ENCODE results near the gene CASP5.

The CASP5 gene

GRCh38 chr11:104967534-104968354 is 55.2 kb downstream of the CASP5 start:
- DNase-seq, result no peak

GRCh38 chr11:104965735-104966134 is 57.2 kb downstream of the CASP5 start:
- DNase-seq, result no peak

- DNase-seq, result no peak
Observed at GRCh38 chr11:104964247-104964646, 58.7 kb downstream of the CASP5 start.

DNA sequence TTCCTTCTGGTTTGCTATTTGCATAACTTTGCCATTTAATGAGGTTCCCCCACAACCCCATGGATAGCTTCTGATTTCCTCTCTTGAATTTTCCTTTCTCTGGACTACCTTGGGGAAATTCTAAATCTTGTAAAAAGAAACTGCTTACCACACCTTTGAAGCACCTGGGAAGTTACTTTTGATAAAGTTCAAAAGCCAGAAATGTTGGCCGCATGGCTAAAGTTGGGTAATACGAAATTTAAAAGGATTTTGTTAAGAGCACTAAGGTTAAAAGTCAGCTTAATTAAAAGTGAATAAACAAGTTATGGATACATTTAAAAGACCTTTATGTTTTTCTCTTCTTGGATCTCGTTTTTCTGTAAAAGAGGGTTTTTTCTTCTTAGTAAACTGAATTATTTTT is 60.1 kb downstream of the CASP5 start:
- no peak for DNase-seq

DNA sequence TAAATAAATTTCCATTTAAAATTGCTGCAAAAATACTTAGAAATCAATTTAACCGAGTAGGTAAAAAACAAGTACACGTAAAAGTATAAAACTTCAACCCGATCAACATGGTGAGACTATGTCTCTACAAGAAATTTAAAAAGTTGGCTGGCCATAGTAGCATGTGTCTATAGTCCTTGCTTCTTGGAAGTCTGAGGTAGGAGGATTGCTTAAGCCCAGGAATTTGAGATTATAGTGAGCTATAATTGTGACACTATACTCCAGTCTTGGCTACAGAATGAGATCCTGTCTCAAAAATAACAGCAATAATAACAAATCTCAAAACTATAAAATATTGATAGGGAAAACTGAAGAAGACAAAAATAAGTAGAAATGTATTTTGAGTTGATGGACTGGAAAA is 65.7 kb downstream of the CASP5 start:
- no peak for DNase-seq

DNA sequence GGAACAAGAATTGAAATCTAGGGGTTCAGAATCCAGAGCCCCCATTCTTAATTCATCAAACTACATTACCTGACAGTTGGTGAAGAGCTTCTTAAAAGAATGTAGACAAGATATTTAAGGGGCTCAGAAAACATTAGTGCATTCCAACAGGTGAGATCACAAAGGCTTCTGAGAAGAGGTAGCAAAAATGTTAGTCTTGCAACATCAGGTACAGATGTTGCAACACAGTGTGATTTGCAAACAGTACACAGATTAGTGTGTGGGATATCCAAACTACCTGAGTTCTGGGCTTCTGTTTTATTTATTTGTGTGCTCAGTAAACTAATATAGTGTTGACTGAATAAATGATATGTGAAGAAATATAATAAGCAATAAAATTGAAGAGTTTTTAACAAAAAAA is 66.4 kb downstream of the CASP5 start:
- DNase-seq, result no peak

- DNase-seq, result no peak
Observed at GRCh38 chr11:104946907-104947306, 76.1 kb downstream of the CASP5 start.

Data from CD4-positive, alpha-beta T cell treated with Interleukin-15 for 1 hour (primary cell).